Hematopoietic multipotent progenitor cell treated with erythropoietin and hydrocortisone succinate and interleukin-3 and kit ligand, for 17 days (in vitro differentiated cells): ENCODE measurements around the gene IGSF1.

Experiments used
- DNase-seq: peaks from one replicate; pipeline ENCODE4 v3.0.0-alpha.2; 2015; ENCODE audit warnings: low spot score

The IGSF1 gene

GRCh38 chrX:131288738-131289511 lies at the start of gene IGSF1:
Gene IGSF1, minus strand, starts transcription at chrX:131289306. Its CDS starts 2,632 bp downstream, at chrX:131286674.
- no peak for DNase-seq

- DNase-seq, result no peak
Measured at GRCh38 chrX:131332331-131332730, 43.2 kb upstream of the IGSF1 start.

- no peak for DNase-seq
Measured at GRCh38 chrX:131331152-131331551, 42.0 kb upstream of the IGSF1 start.

- DNase-seq, result no peak
Measured at GRCh38 chrX:131330735-131331134, 41.6 kb upstream of the IGSF1 start.

- DNase-seq, result no peak
Measured at GRCh38 chrX:131322651-131323050, 33.5 kb upstream of the IGSF1 start.

- no peak for DNase-seq
Measured at GRCh38 chrX:131317326-131317725, 28.2 kb upstream of the IGSF1 start.

- no peak for DNase-seq
Measured at GRCh38 chrX:131316260-131316659, 27.2 kb upstream of the IGSF1 start.

GRCh38 chrX:131308980-131309379 lies 19.9 kb upstream of the IGSF1 start:
- DNase-seq, result no peak

GRCh38 chrX:131306601-131307000 lies 17.5 kb upstream of the IGSF1 start:
- DNase-seq, result no peak

GRCh38 chrX:131305926-131306325 lies 16.8 kb upstream of the IGSF1 start:
- DNase-seq, result no peak

- DNase-seq, result no peak
Measured at GRCh38 chrX:131302701-131303100, 13.6 kb upstream of the IGSF1 start.

GRCh38 chrX:131301155-131301554 lies 12.0 kb upstream of the IGSF1 start:
- no peak for DNase-seq

GRCh38 chrX:131298846-131299245 lies 9.7 kb upstream of the IGSF1 start:
- DNase-seq, result no peak

GRCh38 chrX:131298036-131298435 lies 8.9 kb upstream of the IGSF1 start:
- DNase-seq, result no peak

- DNase-seq, result no peak
Measured at GRCh38 chrX:131289527-131289926, 421 bp upstream of the IGSF1 start.

GRCh38 chrX:131288188-131288587 lies 918 bp downstream of the IGSF1 start:
- DNase-seq, result no peak

GRCh38 chrX:131287560-131288179 lies 1.4 kb downstream of the IGSF1 start:
- no peak for DNase-seq

GRCh38 chrX:131279617-131280016 lies 9.5 kb downstream of the IGSF1 start:
- no peak for DNase-seq

- no peak for DNase-seq
Measured at GRCh38 chrX:131279197-131279596, 9.9 kb downstream of the IGSF1 start.

GRCh38 chrX:131277543-131278136 lies 11.5 kb downstream of the IGSF1 start:
- DNase-seq, result no peak

GRCh38 chrX:131273011-131273410 lies 16.1 kb downstream of the IGSF1 start:
- no peak for DNase-seq

GRCh38 chrX:131271826-131272225 lies 17.3 kb downstream of the IGSF1 start:
- no peak for DNase-seq

- no peak for DNase-seq
Measured at GRCh38 chrX:131271274-131271673, 17.8 kb downstream of the IGSF1 start.
